Activated CD8-positive, alpha-beta memory T cell treated with anti-CD3 and anti-CD28 coated beads, Interleukin-2, amount 50 U/mL, for 1 hour (primary cell): ENCODE results near the gene RBM18.

Source experiments
- DNase-seq: peaks from one replicate; pipeline ENCODE4 v3.0.0-alpha.2; 2020; ENCODE audit errors: extremely low read depth

Gene RBM18

GRCh38 chr9:122221183-122221811, 43.3 kb downstream of the RBM18 start:
- no peak for DNase-seq

- no peak for DNase-seq
Measured at GRCh38 chr9:122220673-122221182, 43.9 kb downstream of the RBM18 start.

DNA sequence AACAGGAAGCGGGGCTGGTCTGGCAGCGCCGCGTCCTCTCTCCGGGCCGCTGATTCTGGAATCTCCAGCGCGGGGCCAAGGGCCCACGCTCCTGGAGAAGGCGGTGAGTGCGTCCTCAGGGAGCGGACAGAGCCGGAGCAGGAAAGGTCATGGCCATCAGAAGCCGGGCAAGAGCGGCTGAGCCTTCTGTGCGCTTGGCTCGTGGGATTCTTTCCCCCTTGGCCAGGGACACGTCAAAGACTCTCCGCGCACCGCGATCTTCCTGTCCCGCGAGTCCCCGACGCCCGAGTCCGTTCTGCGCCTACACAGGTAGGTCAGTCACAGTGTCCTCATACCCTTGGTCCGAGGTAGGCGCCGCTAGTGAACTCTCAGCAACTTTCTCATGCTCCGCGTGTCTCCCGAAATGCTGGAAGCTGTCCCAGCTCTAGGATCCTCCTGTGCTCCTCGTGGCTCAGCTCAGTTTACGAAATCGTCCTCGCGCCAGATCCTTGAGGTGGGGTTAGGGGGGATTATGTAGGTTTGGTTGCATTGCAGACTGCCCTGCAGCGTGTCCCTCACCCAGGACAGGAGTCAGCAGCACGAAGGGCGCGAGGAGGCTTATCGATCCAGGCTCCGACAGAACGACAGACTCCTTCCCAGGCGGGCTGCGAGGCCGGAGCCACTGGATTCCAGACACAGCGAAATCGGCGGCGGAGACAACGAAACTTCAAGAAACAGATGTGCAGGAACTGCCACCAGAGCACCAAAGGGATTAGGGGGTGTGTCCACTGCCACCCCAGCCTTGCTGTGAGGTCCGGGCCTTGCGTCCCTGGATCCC, 44.6 kb downstream of the RBM18 start:
- no peak for DNase-seq

- no peak for DNase-seq
Measured at GRCh38 chr9:122218935-122219855, 45.4 kb downstream of the RBM18 start.

- DNase-seq = no peak
Measured at GRCh38 chr9:122218071-122218934, 46.3 kb downstream of the RBM18 start.

DNA sequence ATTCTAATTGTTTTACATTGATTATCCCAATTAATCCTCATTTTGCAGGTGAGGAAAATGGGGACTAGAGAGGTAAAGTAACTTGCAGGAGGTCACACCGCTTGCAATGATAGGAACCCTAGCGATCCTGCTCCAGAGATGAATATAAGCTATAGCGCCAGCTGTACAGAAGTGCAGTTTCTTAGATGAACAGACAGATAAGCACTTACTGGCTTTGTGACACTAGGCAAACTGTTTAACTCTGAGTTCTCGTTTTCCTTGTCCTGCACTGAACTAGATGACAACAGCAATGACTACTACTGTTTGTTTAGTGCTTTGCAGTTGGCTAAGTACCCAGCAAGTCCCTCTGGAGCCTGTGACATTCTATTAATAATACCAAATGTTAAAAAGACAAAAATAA, 47.0 kb downstream of the RBM18 start:
- DNase-seq = no peak

DNA sequence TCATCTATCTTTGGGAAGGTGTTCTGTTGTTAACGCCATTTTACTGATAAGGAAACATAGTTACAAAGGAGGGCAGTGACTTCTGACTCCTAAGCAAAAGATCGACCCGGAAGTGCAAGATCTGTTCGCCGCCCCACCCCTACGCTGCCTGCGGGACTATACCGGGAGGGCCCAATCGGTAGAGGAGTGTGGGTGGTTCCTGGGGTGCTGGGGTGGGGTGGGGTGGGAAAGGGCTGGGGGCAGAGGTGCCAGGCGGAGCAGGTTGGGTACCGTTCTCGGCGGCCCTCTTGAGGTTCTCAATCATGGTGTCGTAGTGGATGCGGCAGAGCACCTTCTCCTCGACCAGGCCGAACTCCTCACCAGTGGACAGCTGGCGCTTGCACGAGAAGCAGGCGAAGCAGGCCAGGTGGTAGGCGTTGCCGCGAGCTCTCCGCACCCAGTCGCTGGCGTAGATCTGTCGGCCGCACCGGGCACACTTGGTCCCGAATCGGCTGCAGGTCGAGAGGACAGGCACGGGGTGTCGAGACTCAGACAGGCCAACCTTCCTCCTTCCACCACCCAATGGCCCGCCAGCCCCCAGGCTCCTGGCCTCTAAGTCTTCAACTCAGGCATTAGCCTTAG, 47.7 kb downstream of the RBM18 start:
- no peak for DNase-seq

- DNase-seq = no peak
Measured at GRCh38 chr9:122216138-122216797, 48.4 kb downstream of the RBM18 start.

DNA sequence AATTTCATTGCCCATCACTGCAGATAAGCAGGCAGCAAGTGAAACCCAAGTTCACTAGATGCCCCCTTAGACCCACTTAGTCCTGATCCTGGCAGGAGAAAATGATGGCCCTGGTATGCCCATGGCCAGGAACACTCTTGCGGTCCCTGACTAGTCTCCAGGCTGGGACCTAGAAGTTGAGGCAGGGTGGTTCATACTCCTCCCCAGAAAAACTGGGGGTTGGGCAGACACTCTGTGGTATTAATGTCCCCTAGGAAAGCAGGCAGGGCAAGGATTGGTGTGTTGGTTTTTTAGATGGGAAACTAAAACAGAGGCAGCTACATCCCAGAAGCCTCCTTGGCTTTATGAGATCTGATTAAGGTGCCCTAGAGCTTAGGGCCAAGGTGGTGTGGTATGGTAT, 49.0 kb downstream of the RBM18 start:
- no peak for DNase-seq

- DNase-seq = no peak
Measured at GRCh38 chr9:122214507-122214906, 50.1 kb downstream of the RBM18 start.

DNA sequence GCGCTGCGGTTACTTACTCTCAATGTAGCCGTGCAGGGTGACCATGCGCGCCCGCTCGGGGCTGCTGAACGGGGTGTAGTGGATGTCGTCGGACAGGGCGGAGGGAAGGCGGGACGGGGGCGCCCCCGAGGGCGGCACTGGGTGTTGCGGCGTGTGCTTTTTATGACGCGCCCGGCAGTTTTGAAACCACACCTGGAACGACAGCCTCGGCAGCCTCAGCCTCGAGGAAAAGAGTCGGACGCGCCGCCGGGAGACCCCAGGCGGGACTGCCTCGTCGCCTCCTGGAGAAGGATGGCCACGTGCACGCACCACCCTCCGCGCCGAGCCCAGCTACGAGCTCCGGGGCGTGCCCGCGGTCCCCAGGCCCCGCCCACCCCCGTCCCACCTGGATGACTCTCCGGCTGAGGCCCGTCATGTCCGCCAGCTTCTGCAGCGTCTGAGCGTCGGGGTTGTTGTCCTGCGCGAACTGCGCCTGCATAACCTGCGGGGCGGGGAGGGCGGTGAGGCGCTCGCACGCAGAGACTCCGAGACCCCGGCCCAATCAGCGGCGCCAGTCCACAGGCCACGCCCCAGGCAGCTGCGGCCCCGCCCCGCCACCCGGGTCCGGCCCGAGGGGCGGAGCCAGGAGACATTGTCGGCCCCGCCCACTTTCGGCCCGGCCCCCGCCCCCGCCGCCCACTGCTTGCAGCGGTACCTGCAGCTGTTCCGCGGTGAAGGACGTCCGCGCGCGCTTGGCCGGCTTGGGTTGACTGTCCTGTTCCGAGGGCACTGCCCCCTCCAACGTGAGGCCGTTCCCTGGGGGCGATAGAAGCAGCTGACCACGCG, 50.8 kb downstream of the RBM18 start:
- no peak for DNase-seq

DNA sequence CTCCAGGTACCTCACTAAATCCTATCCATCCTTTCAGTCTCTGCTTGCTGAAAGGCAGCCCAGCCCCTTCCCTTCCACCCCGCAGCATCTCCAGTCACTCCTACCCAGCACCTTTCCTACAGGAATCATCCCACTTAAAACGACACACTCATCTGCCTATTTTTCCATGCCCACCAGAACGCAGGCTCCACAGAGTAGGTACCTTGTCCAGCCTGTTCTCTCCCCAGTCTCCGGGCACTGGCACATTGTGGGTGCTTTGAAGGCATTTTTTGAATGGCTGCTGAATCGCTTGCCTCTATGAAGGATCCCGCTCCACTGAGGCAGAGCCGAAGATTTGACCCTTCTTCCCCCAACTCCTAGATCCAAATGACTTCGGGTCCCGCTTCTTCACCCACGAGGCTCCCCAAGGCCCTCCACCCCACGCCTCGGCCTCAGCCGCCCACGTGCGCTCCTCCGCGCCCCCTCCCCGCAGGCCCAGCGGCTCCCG, 51.5 kb downstream of the RBM18 start:
- no peak for DNase-seq

GRCh38 chr9:122212473-122213004, 52.1 kb downstream of the RBM18 start:
- DNase-seq = no peak

DNA sequence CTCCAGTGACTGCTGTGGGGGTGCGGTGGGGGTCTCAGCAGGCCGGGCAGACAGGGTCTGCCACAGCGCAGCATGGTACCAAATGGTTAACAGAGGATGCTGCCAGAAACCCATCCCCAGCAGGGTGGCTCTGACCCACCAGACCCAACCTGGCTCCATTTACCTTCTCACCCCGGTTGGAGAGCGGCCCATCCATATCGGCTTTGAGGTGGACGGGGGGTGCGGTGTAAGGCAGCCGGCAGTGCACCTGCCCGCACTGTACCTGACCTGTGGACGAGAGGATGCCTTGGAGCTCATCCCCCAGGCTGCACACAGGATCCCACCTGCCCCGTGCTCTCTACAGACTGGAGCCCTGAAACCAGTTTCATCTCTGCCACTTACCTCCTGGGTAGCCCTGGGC, 55.2 kb downstream of the RBM18 start:
- no peak for DNase-seq

GRCh38 chr9:122207096-122207495, 57.5 kb downstream of the RBM18 start:
- no peak for DNase-seq

- DNase-seq = no peak
Measured at GRCh38 chr9:122206118-122207046, 58.3 kb downstream of the RBM18 start.

DNA sequence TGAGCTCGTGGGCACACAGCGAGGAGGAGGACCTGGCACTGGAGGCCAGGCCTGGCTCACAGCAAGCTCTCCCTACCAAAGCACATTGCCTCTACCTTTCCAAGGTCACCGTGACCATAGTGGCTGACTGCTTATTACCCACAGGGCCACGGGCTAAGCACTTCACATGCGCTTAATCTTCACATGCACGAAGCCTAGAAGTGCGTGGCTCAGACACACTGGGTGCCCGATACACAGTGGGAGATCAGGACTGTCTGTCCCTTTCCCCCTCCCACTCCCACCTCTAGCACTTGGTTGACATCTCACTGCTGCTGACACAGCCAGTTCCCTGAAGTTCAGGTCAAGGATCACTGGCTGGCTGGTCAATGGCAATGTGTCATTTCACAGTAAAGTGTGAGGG, 59.5 kb downstream of the RBM18 start:
- no peak for DNase-seq

DNA sequence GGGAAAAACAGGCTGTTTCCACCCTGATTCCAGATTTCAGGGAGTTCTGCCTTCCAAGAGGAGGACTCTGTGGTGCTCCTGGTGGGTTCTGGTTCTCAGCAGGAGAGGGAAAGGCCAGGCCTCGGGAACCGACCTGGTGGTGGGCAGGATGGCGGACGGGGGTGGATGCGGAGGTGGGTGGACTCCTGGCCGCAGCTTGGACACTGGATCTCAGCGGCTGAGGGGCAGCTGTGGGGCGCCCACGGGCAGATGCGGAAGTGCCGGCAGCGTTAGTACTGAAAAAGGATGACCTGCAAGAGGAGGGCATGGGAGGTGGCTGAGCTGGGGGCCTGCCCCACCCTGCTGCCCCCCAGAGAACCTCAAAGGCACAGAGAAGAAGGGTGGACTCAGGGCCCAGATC, 60.1 kb downstream of the RBM18 start:
- DNase-seq = no peak
